Measurements from ENCODE around the gene GINS1.

The GINS1 gene

DNA sequence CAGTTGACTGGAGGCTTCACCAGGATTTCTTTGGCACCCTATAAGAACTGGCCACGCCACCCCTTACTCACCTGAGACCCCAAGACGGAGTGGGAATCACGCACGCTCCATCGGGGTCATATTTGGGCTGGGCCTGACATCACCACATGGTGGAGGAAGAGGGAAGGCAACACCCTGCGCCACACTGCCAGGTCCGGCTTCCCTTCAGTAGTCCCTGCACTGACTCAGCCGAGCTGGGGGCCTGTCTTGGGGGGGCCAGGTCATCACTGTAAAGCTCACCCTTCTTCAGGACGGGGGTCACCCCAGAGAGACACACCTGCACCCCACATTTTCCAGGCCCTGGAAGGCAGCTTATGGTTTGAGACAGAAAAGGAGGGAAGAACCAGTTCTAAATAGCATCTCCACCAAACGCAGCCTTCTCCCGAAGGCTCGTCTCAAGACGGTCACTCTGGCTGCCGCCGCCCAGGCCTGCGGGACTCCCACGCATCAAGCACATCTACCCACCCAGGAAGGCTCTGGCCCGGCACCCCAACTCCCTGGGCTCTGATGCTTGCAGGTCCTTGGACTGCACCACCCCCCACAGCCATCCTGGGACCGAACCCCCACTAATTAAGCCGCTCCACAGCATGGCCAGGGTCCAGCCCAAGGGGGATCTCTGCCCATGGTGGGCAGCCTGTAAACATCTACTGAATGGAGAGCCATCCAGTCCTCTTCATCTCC lies 51.8 kb downstream of the GINS1 start:
- no peak for DNase-seq (ENCODE audit: low read depth in 1 of 2, low spot score in 1 of 2)
- Histone ChIP-seq H3K4me3 (replicated peaks; ENCODE audit: insufficient read depth, low read length) (no peak overlapping the region), H3K27me3 (ENCODE audit: insufficient read depth, poor library complexity, severe bottlenecking) (peaks cover 5% of the 10 kb centered on the region), H3K27ac (replicated peaks) (no peak overlapping the region)
- TF ChIP-seq SPI1 (IDR thresholded peaks at IDR 0.05; ENCODE audit: borderline replicate concordance, low read depth): no peak
- TF ChIP-seq, protein P1, sequence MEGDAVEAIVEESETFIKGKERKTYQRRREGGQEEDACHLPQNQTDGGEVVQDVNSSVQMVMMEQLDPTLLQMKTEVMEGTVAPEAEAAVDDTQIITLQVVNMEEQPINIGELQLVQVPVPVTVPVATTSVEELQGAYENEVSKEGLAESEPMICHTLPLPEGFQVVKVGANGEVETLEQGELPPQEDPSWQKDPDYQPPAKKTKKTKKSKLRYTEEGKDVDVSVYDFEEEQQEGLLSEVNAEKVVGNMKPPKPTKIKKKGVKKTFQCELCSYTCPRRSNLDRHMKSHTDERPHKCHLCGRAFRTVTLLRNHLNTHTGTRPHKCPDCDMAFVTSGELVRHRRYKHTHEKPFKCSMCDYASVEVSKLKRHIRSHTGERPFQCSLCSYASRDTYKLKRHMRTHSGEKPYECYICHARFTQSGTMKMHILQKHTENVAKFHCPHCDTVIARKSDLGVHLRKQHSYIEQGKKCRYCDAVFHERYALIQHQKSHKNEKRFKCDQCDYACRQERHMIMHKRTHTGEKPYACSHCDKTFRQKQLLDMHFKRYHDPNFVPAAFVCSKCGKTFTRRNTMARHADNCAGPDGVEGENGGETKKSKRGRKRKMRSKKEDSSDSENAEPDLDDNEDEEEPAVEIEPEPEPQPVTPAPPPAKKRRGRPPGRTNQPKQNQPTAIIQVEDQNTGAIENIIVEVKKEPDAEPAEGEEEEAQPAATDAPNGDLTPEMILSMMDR (IDR thresholded peaks at IDR 0.05; ENCODE audit: insufficient read depth, low read length): no peak

DNA sequence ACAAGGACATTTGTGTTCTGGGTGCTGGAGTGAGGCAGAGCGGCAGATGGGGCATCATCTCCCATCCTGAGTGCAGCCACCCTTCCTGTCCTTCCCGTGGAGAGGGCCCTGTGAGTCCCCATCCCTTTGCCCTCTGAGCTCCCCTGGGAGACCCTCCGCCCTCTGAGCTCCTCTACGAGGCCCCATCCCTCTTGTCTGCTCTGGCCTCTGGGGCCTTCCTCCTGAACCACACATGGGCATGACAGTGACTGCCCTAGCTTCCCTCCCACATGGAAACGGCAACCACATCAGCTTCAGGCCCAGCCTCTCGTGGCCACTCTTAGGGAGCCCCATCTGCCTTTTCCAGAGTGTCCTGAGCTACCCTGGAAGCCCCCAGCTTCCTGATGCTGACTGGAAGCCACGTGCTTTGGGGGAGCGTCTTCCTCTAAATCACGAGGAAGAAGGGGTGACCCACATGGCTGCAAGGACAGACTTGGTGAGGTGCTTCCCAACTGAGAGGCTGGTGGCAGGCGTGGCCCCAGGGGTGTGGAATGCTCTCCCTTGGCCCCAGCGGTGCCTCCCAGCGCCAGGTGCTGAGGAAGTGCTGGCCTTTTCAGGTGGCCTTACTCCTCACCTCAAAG lies 52.6 kb downstream of the GINS1 start:
- TF ChIP-seq, protein P1 (IDR thresholded peaks at IDR 0.05; ENCODE audit: insufficient read depth, low read length): no peak
- no peak for TF ChIP-seq POLR2AphosphoS5 (IDR thresholded peaks at IDR 0.05; ENCODE audit: low read depth)
- TF ChIP-seq GABPA (IDR thresholded peaks at IDR 0.05; ENCODE audit: low read depth): no peak
- TF ChIP-seq SPI1 (IDR thresholded peaks at IDR 0.05; ENCODE audit: borderline replicate concordance, low read depth): no peak
- TF ChIP-seq, protein P2, sequence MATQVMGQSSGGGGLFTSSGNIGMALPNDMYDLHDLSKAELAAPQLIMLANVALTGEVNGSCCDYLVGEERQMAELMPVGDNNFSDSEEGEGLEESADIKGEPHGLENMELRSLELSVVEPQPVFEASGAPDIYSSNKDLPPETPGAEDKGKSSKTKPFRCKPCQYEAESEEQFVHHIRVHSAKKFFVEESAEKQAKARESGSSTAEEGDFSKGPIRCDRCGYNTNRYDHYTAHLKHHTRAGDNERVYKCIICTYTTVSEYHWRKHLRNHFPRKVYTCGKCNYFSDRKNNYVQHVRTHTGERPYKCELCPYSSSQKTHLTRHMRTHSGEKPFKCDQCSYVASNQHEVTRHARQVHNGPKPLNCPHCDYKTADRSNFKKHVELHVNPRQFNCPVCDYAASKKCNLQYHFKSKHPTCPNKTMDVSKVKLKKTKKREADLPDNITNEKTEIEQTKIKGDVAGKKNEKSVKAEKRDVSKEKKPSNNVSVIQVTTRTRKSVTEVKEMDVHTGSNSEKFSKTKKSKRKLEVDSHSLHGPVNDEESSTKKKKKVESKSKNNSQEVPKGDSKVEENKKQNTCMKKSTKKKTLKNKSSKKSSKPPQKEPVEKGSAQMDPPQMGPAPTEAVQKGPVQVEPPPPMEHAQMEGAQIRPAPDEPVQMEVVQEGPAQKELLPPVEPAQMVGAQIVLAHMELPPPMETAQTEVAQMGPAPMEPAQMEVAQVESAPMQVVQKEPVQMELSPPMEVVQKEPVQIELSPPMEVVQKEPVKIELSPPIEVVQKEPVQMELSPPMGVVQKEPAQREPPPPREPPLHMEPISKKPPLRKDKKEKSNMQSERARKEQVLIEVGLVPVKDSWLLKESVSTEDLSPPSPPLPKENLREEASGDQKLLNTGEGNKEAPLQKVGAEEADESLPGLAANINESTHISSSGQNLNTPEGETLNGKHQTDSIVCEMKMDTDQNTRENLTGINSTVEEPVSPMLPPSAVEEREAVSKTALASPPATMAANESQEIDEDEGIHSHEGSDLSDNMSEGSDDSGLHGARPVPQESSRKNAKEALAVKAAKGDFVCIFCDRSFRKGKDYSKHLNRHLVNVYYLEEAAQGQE (IDR thresholded peaks at IDR 0.05; ENCODE audit: insufficient replicate concordance, low read depth): no peak
- DNase-seq (ENCODE audit: low read depth in 1 of 2, low spot score in 1 of 2): no peak
- no peak overlapping the region for H3K4me3 ChIP-seq (replicated peaks; ENCODE audit: insufficient read depth, low read length)
- H3K27ac ChIP-seq (replicated peaks): no peak overlapping the region
- peaks cover 5% of the 10 kb centered on the region for H3K27me3 ChIP-seq (ENCODE audit: insufficient read depth, poor library complexity, severe bottlenecking)

DNA sequence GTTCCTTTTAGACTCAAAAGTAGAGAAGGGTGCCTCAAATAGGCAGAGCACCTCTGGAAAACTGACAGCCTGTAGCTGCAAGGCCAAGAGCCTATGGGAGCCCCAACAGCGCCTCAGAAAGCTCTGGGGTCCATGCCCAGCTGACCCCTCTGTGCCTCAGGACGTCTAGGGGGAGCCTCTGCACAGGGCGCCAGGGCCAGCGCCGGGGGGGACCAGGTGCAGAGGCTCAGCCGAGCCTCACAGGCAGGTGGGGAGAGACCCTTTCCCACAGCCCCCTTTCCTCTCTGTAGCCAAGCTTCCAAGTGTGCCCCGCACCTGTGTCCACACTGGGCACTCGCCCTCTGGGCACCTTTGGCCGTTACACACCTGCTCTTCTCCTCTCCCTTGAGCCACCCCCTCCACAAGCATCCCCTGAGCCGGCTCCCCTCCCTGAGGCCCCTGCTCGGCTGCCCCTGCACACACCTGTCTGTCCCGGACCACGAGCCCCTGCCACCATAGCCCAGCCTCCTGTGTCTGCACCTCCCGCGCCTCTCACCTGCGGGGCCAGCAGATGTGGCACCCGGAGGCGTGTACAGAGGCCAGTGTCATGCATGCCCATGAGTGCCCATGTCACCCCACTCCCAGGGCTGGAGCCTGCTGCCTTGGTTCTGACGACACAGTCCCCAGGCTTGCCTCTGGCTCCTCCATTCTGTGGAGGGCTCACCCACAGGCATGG lies 53.2 kb downstream of the GINS1 start:
- TF ChIP-seq GABPA (IDR thresholded peaks at IDR 0.05; ENCODE audit: low read depth) (no peak), POLR2AphosphoS5 (IDR thresholded peaks at IDR 0.05; ENCODE audit: low read depth) (no peak)
- TF ChIP-seq, protein P2 (IDR thresholded peaks at IDR 0.05; ENCODE audit: insufficient replicate concordance, low read depth): no peak
- TF ChIP-seq, protein P1 (IDR thresholded peaks at IDR 0.05; ENCODE audit: insufficient read depth, low read length): no peak
- Histone ChIP-seq H3K27me3 (ENCODE audit: insufficient read depth, poor library complexity, severe bottlenecking) (peaks cover 5% of the 10 kb centered on the region), H3K27ac (replicated peaks) (no peak overlapping the region), H3K4me3 (replicated peaks; ENCODE audit: insufficient read depth, low read length) (no peak overlapping the region)
- no peak for DNase-seq (ENCODE audit: low read depth in 1 of 2, low spot score in 1 of 2)

Data from HL-60 (cell line).